Measurements from ENCODE around the gene PCNX2. TPM values are rescaled to one million over a fixed set of nuclear protein-coding genes. Genes with fewer than 3 reads are reported as not detected.

Gene PCNX2
- total and polyA plus RNA-seq, 8 donors: 5.5 to 25.9 (median 8.7) TPM

- no peaks in the 10 kb centered on the region for H3K27me3 ChIP-seq
- H3K27ac ChIP-seq: no peak overlapping the region
- TF ChIP-seq CTCF (IDR thresholded peaks at IDR 0.05): no peak
- H3K4me1 ChIP-seq: no peaks in the 10 kb centered on the region
- WGBS, 2 donors: 77 to 80% methylated on average over 3 of the region's 3 CpGs
- H3K4me3 ChIP-seq: no peak overlapping the region
- H3K36me3 ChIP-seq: no peaks in the 10 kb centered on the region
- ATAC-seq (no peak), FAIRE-seq (no peak), DNase-seq (no peak)
- intact Hi-C loops (cut with DNase I): no loop called here
- no peaks in the 10 kb centered on the region for H3K9me3 ChIP-seq
Measured at GRCh38 chr1:233215135-233215760, 80.3 kb downstream of the PCNX2 start.

DNA sequence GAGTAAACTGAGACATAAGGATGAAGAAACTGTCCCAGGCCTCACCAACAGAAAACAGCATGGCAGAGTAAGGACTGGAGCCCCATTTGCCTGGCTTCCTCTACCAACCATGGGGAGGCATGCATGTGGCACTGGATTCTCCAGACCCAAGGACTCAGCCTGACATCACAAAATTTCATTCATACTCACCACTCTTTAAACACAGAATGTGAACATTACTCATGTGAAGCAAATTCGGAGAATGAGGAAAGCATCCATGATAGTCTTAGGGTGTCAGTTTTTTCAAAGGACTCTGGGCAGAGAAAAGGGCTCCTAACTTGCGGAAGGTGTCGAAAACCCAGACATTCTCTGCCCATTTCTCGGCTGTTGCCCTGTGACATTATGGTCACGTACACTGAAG is 83.9 kb downstream of the PCNX2 start:
- Histone ChIP-seq H3K27ac (no peak overlapping the region), H3K36me3 (no peaks in the 10 kb centered on the region), H3K9me3 (no peaks in the 10 kb centered on the region), H3K27me3 (no peaks in the 10 kb centered on the region), H3K4me1 (no peaks in the 10 kb centered on the region), H3K4me3 (no peak overlapping the region)
- no peak for TF ChIP-seq CTCF (IDR thresholded peaks at IDR 0.05)
- 94 to 99% methylated on average over 5 of the region's 5 CpGs for WGBS, 2 donors
- intact Hi-C loops (cut with DNase I): no loop called here
- DNase-seq (no peak), ATAC-seq (no peak), FAIRE-seq (no peak)

- no peak overlapping the region for H3K4me3 ChIP-seq
- intact Hi-C loops (cut with DNase I): no loop called here
- no peak for TF ChIP-seq CTCF (IDR thresholded peaks at IDR 0.05)
- H3K36me3 ChIP-seq: no peaks in the 10 kb centered on the region
- no peak overlapping the region for H3K27ac ChIP-seq
- FAIRE-seq: no peak
- H3K4me1 ChIP-seq: no peaks in the 10 kb centered on the region
- H3K9me3 ChIP-seq: no peaks in the 10 kb centered on the region
- no peaks in the 10 kb centered on the region for H3K27me3 ChIP-seq
- ATAC-seq: no peak
- DNase-seq: no peak
- 77 to 80% methylated on average over 1 of the region's 1 CpG for WGBS, 2 donors
Measured at GRCh38 chr1:233211106-233211505, 84.4 kb downstream of the PCNX2 start.

DNA sequence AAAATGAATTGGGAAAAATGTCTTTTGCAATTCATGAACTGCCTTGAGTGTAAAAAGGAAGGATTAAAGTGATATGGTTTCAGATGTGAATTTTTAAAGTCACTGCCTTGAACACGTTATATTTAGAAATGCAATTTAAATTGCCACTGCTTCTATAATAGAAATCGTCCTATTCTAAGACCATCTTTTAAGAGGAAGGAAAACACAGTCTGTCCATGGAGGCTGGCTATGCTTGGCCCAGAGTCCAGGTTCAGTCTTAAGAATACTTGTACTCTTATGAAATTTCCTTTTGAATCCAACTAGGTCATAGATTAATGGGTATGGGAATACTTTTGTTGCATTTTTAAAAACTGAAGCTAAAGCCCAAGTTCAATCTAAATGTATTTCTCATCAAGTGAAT is 86.0 kb downstream of the PCNX2 start:
- ATAC-seq: no peak
- 84 to 87% methylated on average over 2 of the region's 2 CpGs for WGBS, 2 donors

More for the DNA sequence above, 86.0 kb downstream of the PCNX2 start:
- no peak for TF ChIP-seq CTCF (IDR thresholded peaks at IDR 0.05)
- intact Hi-C loops (cut with DNase I): no loop called here
- DNase-seq (no peak), FAIRE-seq (no peak)
- no peaks in the 10 kb centered on the region for H3K27me3 ChIP-seq
- no peaks in the 10 kb centered on the region for H3K36me3 ChIP-seq
- H3K9me3 ChIP-seq: no peaks in the 10 kb centered on the region
- H3K4me3 ChIP-seq: no peak overlapping the region
- no peaks in the 10 kb centered on the region for H3K4me1 ChIP-seq
- no peak overlapping the region for H3K27ac ChIP-seq
